Naive B cell (primary cell): ENCODE data around the gene GNPNAT1. TPM values are rescaled to one million over a fixed set of nuclear protein-coding genes. Genes with fewer than 3 reads are reported as not detected.

Experiments
- ATAC-seq, 2 donors: fragments of 150-1000 bp; cut with Tn5 transposase; 2 replicates each; pipeline ENCODE4 v1.10.0; 2021; ENCODE audit warnings: low read depth in 2 of 2, mild to moderate bottlenecking in 2 of 2, moderate library complexity in 2 of 2
- DNase-seq: peaks from one replicate; pipeline ENCODE4 v3.0.0; 2022
- H3K27ac Mint-ChIP-seq, 6 donors: one replicate each; pipeline ENCODE4 v1.8.0; 2020 to 2022; ENCODE audit warnings: mild to moderate bottlenecking in 6 of 6, mixed read lengths in 6 of 6, moderate library complexity in 5 of 6, inconsistent platforms in 2 of 6
- H3K27me3 Mint-ChIP-seq, 3 donors: one replicate each; pipeline ENCODE4 v1.8.0; 2021 to 2022; ENCODE audit warnings: mixed read lengths in 3 of 3, mild to moderate bottlenecking in 1 of 3
- H3K36me3 Mint-ChIP-seq, 2 donors: one replicate each; pipeline ENCODE4 v1.8.0; 2020 to 2022; ENCODE audit warnings: mixed read lengths in 2 of 2, inconsistent platforms in 1 of 2, mild to moderate bottlenecking in 1 of 2
- H3K4me1 Mint-ChIP-seq, 3 donors: one replicate each; pipeline ENCODE4 v1.8.0; 2020 to 2022; ENCODE audit warnings: mixed read lengths in 3 of 3, inconsistent platforms in 1 of 3, mild to moderate bottlenecking in 1 of 3, moderate library complexity in 1 of 3
- H3K4me3 Mint-ChIP-seq, 8 donors: one replicate each; pipeline ENCODE4 v1.8.0; 2020 to 2022; ENCODE audit warnings: mild to moderate bottlenecking in 8 of 8, mixed read lengths in 8 of 8, moderate library complexity in 8 of 8, inconsistent platforms in 2 of 8
- H3K9me3 Mint-ChIP-seq, 7 donors: one replicate each; pipeline ENCODE4 v1.8.0; 2020 to 2022; ENCODE audit warnings: mixed read lengths in 7 of 7, mild to moderate bottlenecking in 5 of 7, inconsistent platforms in 2 of 7, moderate library complexity in 1 of 7
- polyA plus RNA-seq, 6 donors: library from polyadenylated mRNA; unstranded; fragments of 300-500 nt; fragmentation: Illumina TruSeq; gene quantifications; one replicate each; pipeline ENCODE4 v1.2.3, GENCODE V29; 2021; ENCODE audit warnings: low read depth in 6 of 6

The GNPNAT1 gene
- polyA plus RNA-seq, 6 donors from 2014 or later = 3.3 to 16.0 (median 8.4) TPM

GRCh38 chr14:52806115-52806514 is 14.7 kb upstream of the GNPNAT1 start:
- Mint-ChIP-seq H3K27me3 (no peaks in the 10 kb centered on the region), H3K9me3 (no peaks in the 10 kb centered on the region), H3K4me3 (no peak overlapping the region), H3K36me3 (no peaks in the 10 kb centered on the region), H3K27ac (no peak overlapping the region), H3K4me1 (peaks cover 0 to 4% (median 3%) of the 10 kb centered on the region in 3 donors)
- DNase-seq (no peak), ATAC-seq (no peak)

- Mint-ChIP-seq H3K4me1 (peaks cover 0 to 7% (median 3%) of the 10 kb centered on the region in 3 donors), H3K27ac (peak overlapping the region in 1 of 6 donors; percentile 21), H3K36me3 (peaks cover 0 to 5% of the 10 kb centered on the region in 2 donors), H3K27me3 (no peaks in the 10 kb centered on the region), H3K9me3 (peaks cover 0 to 2% (median 2%) of the 10 kb centered on the region in 7 donors), H3K4me3 (peak overlapping the region in 1 of 8 donors; percentile 34)
- no peak for ATAC-seq
- no peak for DNase-seq
Measured at GRCh38 chr14:52802597-52802996, 11.2 kb upstream of the GNPNAT1 start.

GRCh38 chr14:52801014-52801712 is 9.8 kb upstream of the GNPNAT1 start:
- Mint-ChIP-seq H3K9me3 (peaks cover 0 to 7% (median 4%) of the 10 kb centered on the region in 7 donors), H3K36me3 (peaks cover 0 to 5% of the 10 kb centered on the region in 2 donors), H3K27me3 (no peaks in the 10 kb centered on the region), H3K27ac (peak overlapping the region in 2 of 6 donors; percentile 57 to 79), H3K4me3 (no peak overlapping the region), H3K4me1 (peaks cover 0 to 12% (median 3%) of the 10 kb centered on the region in 3 donors)
- DNase-seq = no peak
- peak; percentile 86 to 91 for ATAC-seq

GRCh38 chr14:52798826-52799225 is 7.4 kb upstream of the GNPNAT1 start:
- Mint-ChIP-seq H3K27me3 (no peaks in the 10 kb centered on the region), H3K36me3 (peaks cover 0 to 5% of the 10 kb centered on the region in 2 donors), H3K27ac (peak overlapping the region in 1 of 6 donors; percentile 40), H3K4me1 (peaks cover 0 to 12% (median 3%) of the 10 kb centered on the region in 3 donors), H3K9me3 (peaks cover 0 to 7% (median 4%) of the 10 kb centered on the region in 7 donors), H3K4me3 (no peak overlapping the region)
- no peak for DNase-seq
- no peak for ATAC-seq

GRCh38 chr14:52797653-52798052 is 6.2 kb upstream of the GNPNAT1 start:
- Mint-ChIP-seq H3K4me3 (peak overlapping the region in 1 of 8 donors; percentile 69), H3K27me3 (no peaks in the 10 kb centered on the region), H3K27ac (peak overlapping the region in 4 of 6 donors; percentile 14 to 80 (median 46)), H3K4me1 (peaks cover 0 to 12% (median 3%) of the 10 kb centered on the region in 3 donors), H3K9me3 (peaks cover 0 to 7% (median 4%) of the 10 kb centered on the region in 7 donors), H3K36me3 (peaks cover 0 to 5% of the 10 kb centered on the region in 2 donors)
- DNase-seq (no peak), ATAC-seq (no peak)

GRCh38 chr14:52793061-52793460 is 1.7 kb upstream of the GNPNAT1 start:
- peaks cover 0 to 7% (median 4%) of the 10 kb centered on the region in 7 donors for H3K9me3 Mint-ChIP-seq
- H3K36me3 Mint-ChIP-seq = no peaks in the 10 kb centered on the region
- no peak for DNase-seq
- ATAC-seq = no peak
- H3K4me1 Mint-ChIP-seq = peaks cover 23 to 29% (median 28%) of the 10 kb centered on the region in 3 donors
- H3K4me3 Mint-ChIP-seq = peak overlapping the region in 4 of 8 donors; percentile 6 to 92 (median 64)
- H3K27ac Mint-ChIP-seq = peak overlapping the region in 1 of 6 donors; percentile 12
- no peaks in the 10 kb centered on the region for H3K27me3 Mint-ChIP-seq

GRCh38 chr14:52792097-52792415 is 649 bp upstream of the GNPNAT1 start:
- no peaks in the 10 kb centered on the region for H3K36me3 Mint-ChIP-seq
- H3K4me3 Mint-ChIP-seq = peak overlapping the region; percentile 87 to 96 (median 91)
- H3K27me3 Mint-ChIP-seq = no peaks in the 10 kb centered on the region
- peaks cover 0 to 2% (median 0%) of the 10 kb centered on the region in 7 donors for H3K9me3 Mint-ChIP-seq
- H3K4me1 Mint-ChIP-seq = peaks cover 19 to 29% (median 23%) of the 10 kb centered on the region in 3 donors
- peak overlapping the region in 4 of 6 donors; percentile 59 to 93 (median 84) for H3K27ac Mint-ChIP-seq
- ATAC-seq = no peak
- no peak for DNase-seq

- H3K4me1 Mint-ChIP-seq = peaks cover 19 to 29% (median 23%) of the 10 kb centered on the region in 3 donors
- H3K4me3 Mint-ChIP-seq = peak overlapping the region; percentile 90 to 96 (median 94)
- H3K9me3 Mint-ChIP-seq = no peaks in the 10 kb centered on the region
- DNase-seq (no peak), ATAC-seq (peak; percentile 0)
- H3K27ac Mint-ChIP-seq = peak overlapping the region; percentile 0 to 96 (median 84)
- no peaks in the 10 kb centered on the region for H3K36me3 Mint-ChIP-seq
- H3K27me3 Mint-ChIP-seq = no peaks in the 10 kb centered on the region
Measured at GRCh38 chr14:52790756-52791222, 618 bp downstream of the GNPNAT1 start.

- peak overlapping the region; percentile 90 to 96 (median 94) for H3K4me3 Mint-ChIP-seq
- H3K27me3 Mint-ChIP-seq = no peaks in the 10 kb centered on the region
- DNase-seq = no peak
- H3K4me1 Mint-ChIP-seq = peaks cover 19 to 29% (median 23%) of the 10 kb centered on the region in 3 donors
- no peaks in the 10 kb centered on the region for H3K36me3 Mint-ChIP-seq
- H3K27ac Mint-ChIP-seq = peak overlapping the region; percentile 0 to 96 (median 84)
- ATAC-seq = no peak
- H3K9me3 Mint-ChIP-seq = no peaks in the 10 kb centered on the region
Measured at GRCh38 chr14:52790011-52790755, 1.2 kb downstream of the GNPNAT1 start.

GRCh38 chr14:52789118-52789517 is 2.3 kb downstream of the GNPNAT1 start:
- Mint-ChIP-seq H3K4me3 (peak overlapping the region in 1 of 8 donors; percentile 90), H3K27me3 (no peaks in the 10 kb centered on the region), H3K9me3 (no peaks in the 10 kb centered on the region), H3K27ac (peak overlapping the region in 1 of 6 donors; percentile 44), H3K4me1 (peaks cover 19 to 29% (median 23%) of the 10 kb centered on the region in 3 donors), H3K36me3 (no peaks in the 10 kb centered on the region)
- ATAC-seq (no peak), DNase-seq (no peak)

- Mint-ChIP-seq H3K36me3 (no peaks in the 10 kb centered on the region), H3K27me3 (no peaks in the 10 kb centered on the region), H3K4me3 (no peak overlapping the region), H3K27ac (no peak overlapping the region), H3K9me3 (no peaks in the 10 kb centered on the region), H3K4me1 (peaks cover 17 to 26% (median 21%) of the 10 kb centered on the region in 3 donors)
- DNase-seq (no peak), ATAC-seq (no peak)
Measured at GRCh38 chr14:52786887-52787286, 4.5 kb downstream of the GNPNAT1 start.

- Mint-ChIP-seq H3K27me3 (no peaks in the 10 kb centered on the region), H3K4me1 (no peaks in the 10 kb centered on the region), H3K4me3 (no peak overlapping the region), H3K9me3 (no peaks in the 10 kb centered on the region), H3K27ac (peak overlapping the region in 1 of 6 donors; percentile 50), H3K36me3 (no peaks in the 10 kb centered on the region)
- no peak for DNase-seq
- ATAC-seq = no peak
Measured at GRCh38 chr14:52783206-52783605, 8.2 kb downstream of the GNPNAT1 start.

- peak overlapping the region in 1 of 6 donors; percentile 9 for H3K27ac Mint-ChIP-seq
- H3K9me3 Mint-ChIP-seq = no peaks in the 10 kb centered on the region
- H3K27me3 Mint-ChIP-seq = no peaks in the 10 kb centered on the region
- no peak overlapping the region for H3K4me3 Mint-ChIP-seq
- no peak for ATAC-seq
- H3K36me3 Mint-ChIP-seq = no peaks in the 10 kb centered on the region
- no peaks in the 10 kb centered on the region for H3K4me1 Mint-ChIP-seq
- DNase-seq = no peak
Measured at GRCh38 chr14:52781629-52782028, 9.8 kb downstream of the GNPNAT1 start.
